ENCODE results near the gene HK1. TPM values are rescaled to one million over a fixed set of nuclear protein-coding genes. Genes with fewer than 3 reads are reported as not detected.
"Not testable (repeated sequence)": the region's sequence is repeated elsewhere in the genome, so short reads cannot be mapped to it uniquely, and the experiment has no call there.

Gene HK1
- total and polyA plus RNA-seq, 2 experiments from 2014 or later, result 31.1 to 42.5 TPM

DNA sequence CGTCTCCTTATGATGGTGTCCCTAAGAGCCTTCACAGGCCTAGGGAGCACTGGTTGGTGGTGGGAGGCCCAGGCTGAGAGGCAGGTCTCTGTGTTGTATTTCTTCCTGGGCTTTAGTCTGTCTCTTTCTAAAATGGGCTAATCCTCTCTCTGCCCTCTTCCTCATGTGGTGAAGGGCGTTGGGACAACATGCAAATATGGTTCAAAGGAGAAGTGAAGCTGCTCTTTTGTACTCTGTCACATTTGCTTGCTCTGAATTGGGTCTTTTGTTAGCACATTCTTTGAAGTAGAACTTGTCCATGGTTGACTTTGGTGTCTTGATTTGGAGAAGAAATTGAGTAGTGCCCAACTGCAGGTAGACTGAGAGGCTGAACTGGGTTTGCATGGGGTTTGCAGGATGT, 814 bp downstream of the HK1 start:
- Histone ChIP-seq H3K79me2 (no peaks in the 10 kb centered on the region), H3K36me3 (replicated peaks; ENCODE audit: insufficient read depth, low read depth) (no peaks in the 10 kb centered on the region), H3K9me3 (ENCODE audit: low read depth) (no peaks in the 10 kb centered on the region), H2AFZ (no peak overlapping the region), H3K27ac (no peak overlapping the region), H3K4me2 (no peak overlapping the region), H3K27me3 (no peaks in the 10 kb centered on the region), H3K4me3 (no peak overlapping the region), H3K4me1 (ENCODE audit: insufficient read depth) (no peaks in the 10 kb centered on the region), H4K20me1 (ENCODE audit: insufficient read depth, poor library complexity, severe bottlenecking) (no peaks in the 10 kb centered on the region), H3K9me2 (replicated peaks; ENCODE audit: insufficient read depth) (no peaks in the 10 kb centered on the region)
- 84% methylated on average over 2 of the region's 2 CpGs for WGBS (ENCODE audit: low lambda C conversion rate, missing lambda C conversion rate)
- TF ChIP-seq, protein P1, sequence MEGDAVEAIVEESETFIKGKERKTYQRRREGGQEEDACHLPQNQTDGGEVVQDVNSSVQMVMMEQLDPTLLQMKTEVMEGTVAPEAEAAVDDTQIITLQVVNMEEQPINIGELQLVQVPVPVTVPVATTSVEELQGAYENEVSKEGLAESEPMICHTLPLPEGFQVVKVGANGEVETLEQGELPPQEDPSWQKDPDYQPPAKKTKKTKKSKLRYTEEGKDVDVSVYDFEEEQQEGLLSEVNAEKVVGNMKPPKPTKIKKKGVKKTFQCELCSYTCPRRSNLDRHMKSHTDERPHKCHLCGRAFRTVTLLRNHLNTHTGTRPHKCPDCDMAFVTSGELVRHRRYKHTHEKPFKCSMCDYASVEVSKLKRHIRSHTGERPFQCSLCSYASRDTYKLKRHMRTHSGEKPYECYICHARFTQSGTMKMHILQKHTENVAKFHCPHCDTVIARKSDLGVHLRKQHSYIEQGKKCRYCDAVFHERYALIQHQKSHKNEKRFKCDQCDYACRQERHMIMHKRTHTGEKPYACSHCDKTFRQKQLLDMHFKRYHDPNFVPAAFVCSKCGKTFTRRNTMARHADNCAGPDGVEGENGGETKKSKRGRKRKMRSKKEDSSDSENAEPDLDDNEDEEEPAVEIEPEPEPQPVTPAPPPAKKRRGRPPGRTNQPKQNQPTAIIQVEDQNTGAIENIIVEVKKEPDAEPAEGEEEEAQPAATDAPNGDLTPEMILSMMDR (IDR thresholded peaks at IDR 0.05; ENCODE audit: poor library complexity), result no peak
- TF ChIP-seq EZH2phosphoT487 (IDR thresholded peaks at IDR 0.05; ENCODE audit: low read depth, severe bottlenecking, unreplicated experiment) (no peak), EZH2 (IDR thresholded peaks at IDR 0.05; ENCODE audit: borderline replicate concordance) (no peak)
- DNase-seq (ENCODE audit: low spot score), result no peak

DNA sequence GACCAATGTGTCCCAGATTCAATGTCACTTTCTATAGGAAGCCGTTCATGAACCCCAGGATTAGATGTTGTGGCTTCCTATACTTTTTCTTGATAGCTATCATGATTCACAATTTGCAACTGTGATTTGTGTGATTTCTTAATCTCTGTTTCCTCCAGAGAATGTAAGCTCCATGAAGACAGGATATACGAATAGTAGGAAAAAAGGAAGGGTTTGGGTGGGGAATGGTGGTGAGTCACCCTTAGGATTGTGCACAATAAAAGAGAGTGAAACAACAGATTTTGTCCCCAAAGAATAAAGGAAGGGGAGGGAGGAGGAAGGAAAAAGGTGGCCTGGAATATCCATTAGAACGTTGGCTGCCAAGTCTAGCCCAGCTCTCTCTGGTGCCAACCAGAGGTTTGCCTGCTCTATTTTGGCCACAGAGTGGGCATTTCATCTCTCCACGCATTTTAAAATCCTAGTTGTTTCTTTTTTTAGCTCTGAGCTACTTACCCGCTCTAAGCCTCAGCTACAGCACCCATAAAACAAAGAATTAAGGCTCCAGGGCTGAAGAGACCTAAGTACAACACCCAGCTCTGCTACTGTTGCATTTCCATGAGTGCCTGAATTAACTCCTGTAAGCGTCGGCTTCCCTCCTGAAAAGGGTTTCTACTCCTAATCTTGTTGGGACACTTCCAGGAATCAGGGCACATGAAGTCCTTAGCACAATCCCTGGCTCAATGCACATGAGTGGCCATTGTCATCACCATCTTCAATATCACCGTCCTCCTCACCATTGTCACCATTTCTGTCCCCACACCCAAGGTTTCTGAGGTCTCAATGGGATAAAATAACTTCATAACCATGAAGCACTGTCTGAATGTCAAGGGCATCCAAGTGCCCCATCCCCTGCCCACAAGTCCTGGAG, 3.5 kb downstream of the HK1 start:
- WGBS (ENCODE audit: low lambda C conversion rate, missing lambda C conversion rate), result 92% methylated on average over 8 of the region's 8 CpGs

DNA sequence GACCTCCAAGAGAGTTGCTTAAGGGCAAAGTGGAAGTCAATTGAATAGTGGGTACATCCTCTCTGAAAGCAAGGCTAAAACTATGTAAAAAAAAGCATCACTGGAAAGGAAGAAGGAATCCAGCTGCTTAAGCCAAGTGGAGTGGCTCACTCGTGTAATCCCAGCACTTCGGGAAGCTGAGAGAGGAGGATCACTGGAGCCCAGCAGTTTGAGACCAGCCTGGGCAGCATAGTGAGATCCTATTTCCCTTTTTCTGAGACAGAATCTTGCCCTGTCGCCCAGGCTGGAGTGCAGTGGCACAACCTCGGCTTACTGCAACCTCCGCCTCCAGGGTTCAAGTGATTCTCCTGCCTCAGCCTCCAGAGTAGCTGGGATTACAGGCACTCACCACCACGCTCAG, 6.1 kb downstream of the HK1 start:
- H3K4me1 ChIP-seq (ENCODE audit: insufficient read depth); H4K20me1 ChIP-seq (ENCODE audit: insufficient read depth, poor library complexity, severe bottlenecking); H3K4me3 ChIP-seq; H3K27ac ChIP-seq; H3K9me3 ChIP-seq (ENCODE audit: low read depth); H3K9me2 ChIP-seq (replicated peaks; ENCODE audit: insufficient read depth); H3K4me2 ChIP-seq; H3K27me3 ChIP-seq; H3K79me2 ChIP-seq; DNase-seq (ENCODE audit: low spot score); H2AFZ ChIP-seq; H3K36me3 ChIP-seq (replicated peaks; ENCODE audit: insufficient read depth, low read depth): not testable (repeated sequence)
- WGBS (ENCODE audit: low lambda C conversion rate, missing lambda C conversion rate), result 86% methylated on average over 6 of the region's 6 CpGs

More for the DNA sequence above, 3.5 kb downstream of the HK1 start:
- Histone ChIP-seq H3K9me2 (replicated peaks; ENCODE audit: insufficient read depth) (no peaks in the 10 kb centered on the region), H3K36me3 (replicated peaks; ENCODE audit: insufficient read depth, low read depth) (no peaks in the 10 kb centered on the region), H3K4me2 (no peak overlapping the region), H3K9me3 (ENCODE audit: low read depth) (no peaks in the 10 kb centered on the region), H3K4me3 (no peak overlapping the region), H2AFZ (no peak overlapping the region), H4K20me1 (ENCODE audit: insufficient read depth, poor library complexity, severe bottlenecking) (no peaks in the 10 kb centered on the region), H3K79me2 (no peaks in the 10 kb centered on the region), H3K4me1 (ENCODE audit: insufficient read depth) (no peaks in the 10 kb centered on the region), H3K27ac (no peak overlapping the region), H3K27me3 (no peaks in the 10 kb centered on the region)
- TF ChIP-seq, protein P1 (IDR thresholded peaks at IDR 0.05; ENCODE audit: poor library complexity), result no peak
- no peak for TF ChIP-seq EZH2 (IDR thresholded peaks at IDR 0.05; ENCODE audit: borderline replicate concordance)
- no peak for TF ChIP-seq EZH2phosphoT487 (IDR thresholded peaks at IDR 0.05; ENCODE audit: low read depth, severe bottlenecking, unreplicated experiment)
- DNase-seq (ENCODE audit: low spot score), result no peak

DNA sequence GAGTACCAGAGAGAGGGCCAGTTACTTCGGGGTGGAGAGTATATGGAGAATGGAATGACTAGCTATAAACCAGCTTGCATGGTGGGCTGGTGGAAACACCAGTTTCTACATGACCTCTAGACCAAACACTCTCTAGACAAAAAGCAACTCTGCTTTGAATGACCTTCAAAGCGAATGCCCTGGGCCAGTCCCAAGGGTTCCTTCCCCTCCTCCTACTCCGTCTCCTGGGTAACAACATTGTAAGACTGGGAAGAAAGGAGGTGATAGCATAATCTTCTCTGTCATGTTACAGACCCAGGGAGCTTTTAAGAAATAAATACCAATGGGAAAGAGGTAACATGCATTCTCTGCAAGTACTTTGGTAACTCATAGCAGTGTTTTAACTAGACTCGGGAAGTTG, 7.4 kb downstream of the HK1 start:
- no peak overlapping the region for H3K4me3 ChIP-seq
- H3K79me2 ChIP-seq, result no peaks in the 10 kb centered on the region
- TF ChIP-seq EZH2 (IDR thresholded peaks at IDR 0.05; ENCODE audit: borderline replicate concordance) (no peak), EZH2phosphoT487 (IDR thresholded peaks at IDR 0.05; ENCODE audit: low read depth, severe bottlenecking, unreplicated experiment) (no peak)
- TF ChIP-seq, protein P1 (IDR thresholded peaks at IDR 0.05; ENCODE audit: poor library complexity), result no peak
- no peaks in the 10 kb centered on the region for H4K20me1 ChIP-seq (ENCODE audit: insufficient read depth, poor library complexity, severe bottlenecking)
- H2AFZ ChIP-seq, result no peak overlapping the region
- no peaks in the 10 kb centered on the region for H3K27me3 ChIP-seq
- no peaks in the 10 kb centered on the region for H3K9me3 ChIP-seq (ENCODE audit: low read depth)
- no peaks in the 10 kb centered on the region for H3K4me1 ChIP-seq (ENCODE audit: insufficient read depth)
- H3K27ac ChIP-seq, result no peak overlapping the region
- no peak for DNase-seq (ENCODE audit: low spot score)
- WGBS (ENCODE audit: low lambda C conversion rate, missing lambda C conversion rate), result 60% methylated on average over 4 of the region's 4 CpGs
- H3K36me3 ChIP-seq (replicated peaks; ENCODE audit: insufficient read depth, low read depth), result no peaks in the 10 kb centered on the region
- H3K4me2 ChIP-seq, result no peak overlapping the region
- H3K9me2 ChIP-seq (replicated peaks; ENCODE audit: insufficient read depth), result no peaks in the 10 kb centered on the region

All from hepatocyte (in vitro differentiated cells).